Activated CD8-positive, alpha-beta memory T cell treated with anti-CD3 and anti-CD28 coated beads for 48 hours (primary cell): ENCODE data around the gene CHST2.

Experiments used
- DNase-seq, 3 experiments: peaks; one replicate each; pipeline ENCODE4 v3.0.0-alpha.2; 2020; ENCODE audit warnings: low read depth in 2 of 3, low spot score in 2 of 3

Gene CHST2

GRCh38 chr3:143098032-143098764, 21.4 kb upstream of the CHST2 start:
- no peak for DNase-seq

GRCh38 chr3:143099210-143099609, 20.4 kb upstream of the CHST2 start:
- DNase-seq, result no peak

- DNase-seq, result no peak
Measured at GRCh38 chr3:143099690-143100089, 19.9 kb upstream of the CHST2 start.

- DNase-seq, result no peak
Measured at GRCh38 chr3:143100451-143100850, 19.1 kb upstream of the CHST2 start.

GRCh38 chr3:143101792-143102381, 17.7 kb upstream of the CHST2 start:
- DNase-seq, result no peak

- DNase-seq, result no peak
Measured at GRCh38 chr3:143103652-143104051, 15.9 kb upstream of the CHST2 start.

- no peak for DNase-seq
Measured at GRCh38 chr3:143105170-143105569, 14.4 kb upstream of the CHST2 start.

GRCh38 chr3:143109861-143110260, 9.7 kb upstream of the CHST2 start:
- no peak for DNase-seq

- no peak for DNase-seq
Measured at GRCh38 chr3:143110371-143110770, 9.2 kb upstream of the CHST2 start.

GRCh38 chr3:143118630-143119008, 952 bp upstream of the CHST2 start:
- DNase-seq, result no peak

GRCh38 chr3:143119974-143120715, 574 bp downstream of the CHST2 start:
- DNase-seq, result peak; percentile 4 to 30 (median 9)

- DNase-seq, result peak in 2 of 3 experiments; percentile 22 to 23
Measured at GRCh38 chr3:143120716-143121240, 1.2 kb downstream of the CHST2 start.

- DNase-seq, result peak; percentile 49 to 63 (median 59)
Measured at GRCh38 chr3:143121241-143122088, 1.9 kb downstream of the CHST2 start.

- DNase-seq, result no peak
Measured at GRCh38 chr3:143122089-143122430, 2.5 kb downstream of the CHST2 start.

- DNase-seq, result no peak
Measured at GRCh38 chr3:143122608-143123352, 3.2 kb downstream of the CHST2 start.

GRCh38 chr3:143123353-143123984, 3.9 kb downstream of the CHST2 start:
- DNase-seq, result no peak

GRCh38 chr3:143124601-143125520, 5.3 kb downstream of the CHST2 start:
- DNase-seq, result no peak

- DNase-seq, result no peak
Measured at GRCh38 chr3:143127801-143128200, 8.2 kb downstream of the CHST2 start.
